ENCODE results near the gene AKAP7.
A peak's percentile ranks its signal among the peaks of the same experiment; 100 is the strongest.
"Not testable (repeated sequence)": the region's sequence is repeated elsewhere in the genome, so short reads cannot be mapped to it uniquely, and the experiment has no call there.

The AKAP7 gene
- 13.2 to 23.9 (median 19.1) reads per million in 4 donors for total RNA-seq

GRCh38 chr6:131135244-131136020 is at the start of gene AKAP7:
Gene AKAP7 (plus strand): TSS chr6:131135467. CDS start chr6:131135764, 297 bp downstream.
- peak; percentile 13 to 47 (median 26) for DNase-seq

- DNase-seq: not testable (repeated sequence)
Observed at GRCh38 chr6:131090339-131090738, 44.9 kb upstream of the AKAP7 start.

DNA sequence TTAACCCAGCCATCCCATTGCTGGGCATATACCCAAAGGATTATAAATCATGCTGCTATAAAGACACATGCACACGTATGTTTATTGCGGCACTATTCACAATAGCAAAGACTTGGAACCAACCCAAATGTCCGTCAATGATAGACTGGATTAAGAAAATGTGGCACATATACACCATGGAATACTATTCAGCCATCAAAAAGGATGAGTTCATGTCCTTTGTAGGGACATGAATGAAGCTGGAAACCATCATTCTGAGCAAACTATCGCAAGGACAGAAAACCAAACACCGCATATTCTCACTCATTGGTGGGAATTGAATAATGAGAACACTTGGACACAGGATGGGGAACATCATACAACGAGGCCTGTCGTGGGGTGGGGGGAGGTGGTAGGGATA is 43.3 kb upstream of the AKAP7 start:
- not testable (repeated sequence) for DNase-seq

DNA sequence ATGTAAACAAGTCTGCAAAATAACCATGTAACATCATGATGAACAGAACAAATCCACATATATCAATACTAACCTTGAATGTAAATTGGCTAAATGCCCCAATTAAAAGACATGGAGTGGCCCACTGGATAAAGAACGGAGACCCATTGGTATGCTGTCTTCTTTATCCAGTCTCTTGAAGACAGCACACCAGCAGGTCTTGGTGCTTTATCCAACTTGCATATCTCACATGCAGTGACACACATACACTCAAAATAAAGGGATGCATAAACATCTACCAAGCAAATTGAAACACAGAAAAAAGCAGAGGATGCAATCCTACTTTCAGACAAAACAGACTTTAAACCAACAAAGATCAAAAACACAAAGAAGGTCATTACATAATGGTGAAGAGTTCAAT is 41.9 kb upstream of the AKAP7 start:
- DNase-seq: no peak

- no peak for DNase-seq
Observed at GRCh38 chr6:131096786-131097185, 38.5 kb upstream of the AKAP7 start.

DNA sequence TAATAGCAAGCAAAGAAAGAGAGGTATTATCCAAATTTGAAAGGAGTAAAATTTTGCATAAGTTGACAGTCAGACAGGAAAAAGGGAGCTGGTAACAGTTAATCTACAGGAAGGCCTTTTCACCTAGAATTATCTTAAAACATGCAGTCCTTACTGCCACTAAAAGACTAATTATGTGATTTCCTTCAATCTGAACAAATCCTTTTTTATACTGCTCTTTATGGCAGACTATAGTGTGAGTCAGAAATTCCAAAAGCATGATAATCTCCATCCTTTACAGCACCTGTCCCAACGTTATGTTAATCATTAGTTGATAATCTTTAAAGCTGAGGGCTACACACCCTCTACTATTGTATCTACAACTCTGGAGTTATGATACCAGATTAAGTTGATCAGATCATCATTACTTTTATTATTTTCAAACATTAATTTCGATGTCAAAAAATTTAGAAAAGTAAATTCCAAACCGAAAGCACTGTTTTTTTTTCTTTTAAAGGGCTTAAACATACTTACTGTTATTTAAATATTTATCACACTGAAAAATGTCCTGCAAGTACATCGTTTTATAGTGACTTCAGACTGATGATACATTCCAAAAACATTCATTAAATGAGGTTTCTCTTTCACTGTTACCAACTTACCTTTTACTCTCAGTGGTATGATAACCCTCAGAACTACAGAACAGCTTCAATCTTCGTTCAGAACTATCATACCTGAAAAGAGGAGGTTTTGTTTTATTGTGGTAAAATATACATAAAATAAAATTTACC is 33.2 kb upstream of the AKAP7 start:
- DNase-seq: no peak

- no peak for DNase-seq
Observed at GRCh38 chr6:131103296-131103695, 32.0 kb upstream of the AKAP7 start.

GRCh38 chr6:131103901-131104300 is 31.4 kb upstream of the AKAP7 start:
- DNase-seq: no peak

- DNase-seq: no peak
Observed at GRCh38 chr6:131107151-131107550, 28.1 kb upstream of the AKAP7 start.

- DNase-seq: no peak
Observed at GRCh38 chr6:131112249-131112648, 23.0 kb upstream of the AKAP7 start.

DNA sequence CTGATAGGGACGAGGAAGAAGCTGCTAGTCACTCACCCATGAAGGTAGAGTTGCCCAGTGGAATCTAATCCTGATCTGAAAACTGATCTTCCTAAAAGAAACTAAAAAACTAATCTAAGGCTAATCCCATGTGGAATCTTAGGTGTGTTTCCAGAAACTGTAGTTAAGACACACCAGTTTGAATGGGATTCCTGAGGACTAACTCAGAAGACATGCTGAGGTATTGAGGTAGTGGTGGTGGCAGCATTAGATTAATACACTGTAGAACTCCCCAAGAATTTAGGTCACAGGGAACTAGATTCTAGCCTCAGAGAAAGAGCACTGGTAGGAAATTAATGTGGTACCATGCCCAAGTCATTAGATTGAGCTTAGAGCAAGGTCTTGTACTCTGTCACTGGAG is 19.6 kb upstream of the AKAP7 start:
- no peak for DNase-seq

- no peak for DNase-seq
Observed at GRCh38 chr6:131116321-131116720, 18.9 kb upstream of the AKAP7 start.

GRCh38 chr6:131116755-131117360 is 18.4 kb upstream of the AKAP7 start:
- peak in 1 of 5 donors; percentile 11 for DNase-seq

- DNase-seq: no peak
Observed at GRCh38 chr6:131117878-131118277, 17.4 kb upstream of the AKAP7 start.

- no peak for DNase-seq
Observed at GRCh38 chr6:131122007-131122406, 13.3 kb upstream of the AKAP7 start.

GRCh38 chr6:131122516-131122915 is 12.8 kb upstream of the AKAP7 start:
- DNase-seq: no peak

- DNase-seq: no peak
Observed at GRCh38 chr6:131124336-131125071, 10.8 kb upstream of the AKAP7 start.

- DNase-seq: no peak
Observed at GRCh38 chr6:131125431-131125830, 9.8 kb upstream of the AKAP7 start.

DNA sequence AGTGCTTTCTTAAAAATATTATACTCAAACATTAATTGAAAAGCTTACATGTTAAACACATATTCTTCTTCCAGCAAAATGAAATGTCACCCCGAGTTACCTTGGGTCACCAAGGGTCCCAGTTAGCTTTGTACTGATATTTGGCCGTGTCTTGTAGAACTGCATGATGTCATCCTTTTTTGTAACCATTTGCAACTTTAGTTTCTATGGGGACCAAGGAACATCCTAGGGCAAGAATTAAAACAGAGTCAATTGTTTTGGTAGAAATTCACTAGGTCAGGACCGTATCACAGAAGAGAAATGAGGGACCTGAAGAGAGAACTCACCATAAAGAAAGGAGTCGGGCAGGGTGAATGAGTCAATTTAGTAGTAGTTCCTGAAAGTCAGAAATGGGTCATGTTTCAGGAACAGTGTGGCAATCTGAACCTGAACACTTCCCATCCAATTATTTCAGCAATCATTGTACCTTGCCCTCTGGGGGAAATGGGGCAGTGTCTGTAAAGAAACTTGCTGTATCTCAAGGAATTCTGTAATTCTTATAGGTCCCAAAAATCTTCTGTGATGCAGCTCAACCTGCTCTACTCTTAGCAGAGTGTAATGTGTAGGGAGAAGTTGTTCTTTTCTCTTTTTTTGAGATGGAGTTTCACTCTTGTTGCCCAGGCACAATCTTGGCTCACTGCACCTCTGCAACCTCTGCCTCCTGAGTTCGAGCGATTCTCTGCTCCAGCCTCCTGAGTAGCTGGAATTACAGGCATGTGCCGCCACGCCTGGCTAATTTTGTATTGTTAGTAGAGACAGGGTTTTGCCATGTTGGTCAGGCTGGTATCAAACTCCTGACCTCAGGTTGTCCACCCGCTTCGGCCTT is 5.3 kb upstream of the AKAP7 start:
- no peak for DNase-seq

GRCh38 chr6:131130554-131130940 is 4.7 kb upstream of the AKAP7 start:
- DNase-seq: no peak

DNA sequence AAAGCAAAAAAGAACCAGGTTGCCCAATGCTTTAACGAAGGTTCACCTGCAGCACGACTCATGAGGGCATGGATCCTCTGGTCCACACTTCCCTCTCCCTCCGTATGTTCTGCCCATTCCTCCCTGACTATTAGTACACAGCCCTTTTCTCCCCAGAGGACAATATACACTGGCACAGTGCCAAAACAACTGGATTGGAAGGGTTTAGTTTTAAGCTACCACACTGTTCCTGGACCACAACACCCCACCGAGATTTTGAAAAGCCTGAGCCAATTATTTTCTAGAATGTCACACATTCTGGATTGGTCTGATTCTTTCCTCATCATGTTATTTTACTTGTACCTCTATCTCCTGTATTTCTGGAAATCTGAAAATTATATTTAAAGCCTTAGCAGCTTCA is 2.9 kb upstream of the AKAP7 start:
- no peak for DNase-seq

Data from T-helper 1 cell (primary cell).